Measurements from ENCODE around the gene KRTAP10-2.

KRTAP10-2 gene

GRCh38 chr21:44514746-44515358 lies 36.5 kb downstream of the KRTAP10-2 start:
- H3K36me3 ChIP-seq (ENCODE audit: control insufficient read depth, insufficient read depth, low read length): no peaks in the 10 kb centered on the region
- H3K9me3 ChIP-seq (ENCODE audit: control insufficient read depth, low read length): no peaks in the 10 kb centered on the region
- H3K4me1 ChIP-seq: no peaks in the 10 kb centered on the region
- H3K9ac ChIP-seq: no peak overlapping the region
- no peak overlapping the region for H2AFZ ChIP-seq
- no peak for TF ChIP-seq CTCF (IDR thresholded peaks at IDR 0.05)
- H3K4me2 ChIP-seq (ENCODE audit: low read length): no peak overlapping the region
- no peaks in the 10 kb centered on the region for H3K27me3 ChIP-seq (ENCODE audit: control insufficient read depth, insufficient read depth, low read length)
- H3K4me3 ChIP-seq (ENCODE audit: low read depth, low read length): no peak overlapping the region
- H3K79me2 ChIP-seq: no peaks in the 10 kb centered on the region
- H3K27ac ChIP-seq: no peak overlapping the region

- Histone ChIP-seq H3K27me3 (ENCODE audit: control insufficient read depth, insufficient read depth, low read length) (no peaks in the 10 kb centered on the region), H3K4me1 (no peaks in the 10 kb centered on the region), H3K9me3 (ENCODE audit: control insufficient read depth, low read length) (no peaks in the 10 kb centered on the region), H3K79me2 (no peaks in the 10 kb centered on the region), H3K9ac (no peak overlapping the region), H3K4me3 (ENCODE audit: low read depth, low read length) (no peak overlapping the region), H3K27ac (no peak overlapping the region), H2AFZ (no peak overlapping the region), H3K36me3 (ENCODE audit: control insufficient read depth, insufficient read depth, low read length) (no peaks in the 10 kb centered on the region), H3K4me2 (ENCODE audit: low read length) (no peak overlapping the region)
- TF ChIP-seq CTCF (IDR thresholded peaks at IDR 0.05): no peak
These were observed 37.1 kb downstream of the KRTAP10-2 start for GRCh38 chr21:44514218-44514520.

- Histone ChIP-seq H3K4me3 (ENCODE audit: low read depth, low read length) (no peak overlapping the region), H3K9ac (no peak overlapping the region), H2AFZ (no peak overlapping the region), H3K4me2 (ENCODE audit: low read length) (no peak overlapping the region), H3K9me3 (ENCODE audit: control insufficient read depth, low read length) (no peaks in the 10 kb centered on the region), H3K27ac (no peak overlapping the region), H3K79me2 (no peaks in the 10 kb centered on the region), H3K36me3 (ENCODE audit: control insufficient read depth, insufficient read depth, low read length) (no peaks in the 10 kb centered on the region), H3K27me3 (ENCODE audit: control insufficient read depth, insufficient read depth, low read length) (no peaks in the 10 kb centered on the region), H3K4me1 (no peaks in the 10 kb centered on the region)
- no peak for TF ChIP-seq CTCF (IDR thresholded peaks at IDR 0.05)
These were observed 37.7 kb downstream of the KRTAP10-2 start for GRCh38 chr21:44513389-44514217.

DNA sequence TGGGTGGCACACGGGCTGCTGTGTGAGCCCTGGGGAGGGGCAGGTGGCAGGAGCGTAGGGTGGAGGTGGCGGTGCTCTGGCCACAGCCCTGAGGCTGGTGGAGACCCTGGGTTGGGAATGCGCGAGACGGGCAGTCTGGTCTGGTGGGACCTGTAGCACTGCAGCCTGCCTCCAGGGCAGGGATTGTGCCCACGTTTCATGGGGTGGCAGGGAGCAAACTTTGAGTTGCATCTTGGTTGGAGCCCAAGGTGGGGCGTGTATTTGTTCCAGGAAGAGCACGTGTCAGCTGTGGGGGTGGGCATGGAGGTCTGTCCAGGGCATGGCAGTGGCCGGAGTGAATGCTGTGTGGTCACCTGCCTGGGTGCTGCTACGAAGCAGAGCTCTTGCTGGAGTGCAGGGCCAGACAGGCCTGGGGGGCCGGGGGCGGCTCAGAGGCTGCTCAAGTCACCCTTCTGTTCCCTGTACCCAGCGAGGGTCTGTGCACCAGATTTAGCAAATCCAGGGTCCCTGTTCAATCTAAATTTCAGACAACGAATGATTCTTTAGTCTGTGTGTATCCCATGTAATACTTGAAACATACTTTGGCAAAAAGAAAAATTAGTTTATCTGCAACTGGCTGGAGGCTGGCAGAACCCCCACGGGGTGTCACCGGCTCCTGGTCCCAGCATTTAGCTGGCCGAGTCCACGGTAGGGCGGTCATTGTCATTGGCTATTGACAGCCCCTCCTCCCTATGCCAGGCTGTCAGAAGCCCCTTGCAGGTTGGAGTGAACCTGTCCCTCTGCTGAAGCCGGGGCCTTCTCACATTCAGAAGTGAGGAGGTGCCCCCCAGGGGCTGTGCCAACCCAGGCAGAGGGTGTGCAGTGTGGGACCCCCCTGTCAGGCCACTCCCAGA lies 38.6 kb downstream of the KRTAP10-2 start:
- Histone ChIP-seq H3K9me3 (ENCODE audit: control insufficient read depth, low read length) (no peaks in the 10 kb centered on the region), H2AFZ (no peak overlapping the region), H3K79me2 (no peaks in the 10 kb centered on the region), H3K9ac (no peak overlapping the region), H3K36me3 (ENCODE audit: control insufficient read depth, insufficient read depth, low read length) (no peaks in the 10 kb centered on the region), H3K4me3 (ENCODE audit: low read depth, low read length) (no peak overlapping the region), H3K4me1 (no peaks in the 10 kb centered on the region), H3K4me2 (ENCODE audit: low read length) (no peak overlapping the region), H3K27ac (no peak overlapping the region), H3K27me3 (ENCODE audit: control insufficient read depth, insufficient read depth, low read length) (no peaks in the 10 kb centered on the region)
- no peak for TF ChIP-seq CTCF (IDR thresholded peaks at IDR 0.05)

Data from parathyroid adenoma (tissue), 2 donors.